GM03348 (cell line): ENCODE data around the gene SLC16A4.

ENCODE experiments used
- DNase-seq: peaks from one replicate; pipeline ENCODE4 v3.0.0; 2012; ENCODE audit warnings: low spot score

Gene SLC16A4

GRCh38 chr1:110356379-110356778 is 34.4 kb downstream of the SLC16A4 start:
- DNase-seq, result no peak

GRCh38 chr1:110355321-110355720 is 35.5 kb downstream of the SLC16A4 start:
- DNase-seq, result no peak

- no peak for DNase-seq
Measured at GRCh38 chr1:110350360-110350759, 40.5 kb downstream of the SLC16A4 start.

GRCh38 chr1:110348771-110349170 is 42.1 kb downstream of the SLC16A4 start:
- DNase-seq, result no peak

GRCh38 chr1:110348050-110348449 is 42.8 kb downstream of the SLC16A4 start:
- no peak for DNase-seq

- no peak for DNase-seq
Measured at GRCh38 chr1:110347182-110347893, 43.5 kb downstream of the SLC16A4 start.

GRCh38 chr1:110346690-110347089 is 44.1 kb downstream of the SLC16A4 start:
- no peak for DNase-seq

- DNase-seq, result no peak
Measured at GRCh38 chr1:110345480-110345879, 45.3 kb downstream of the SLC16A4 start.

- no peak for DNase-seq
Measured at GRCh38 chr1:110344152-110344551, 46.7 kb downstream of the SLC16A4 start.

- DNase-seq, result no peak
Measured at GRCh38 chr1:110343249-110343648, 47.6 kb downstream of the SLC16A4 start.

- no peak for DNase-seq
Measured at GRCh38 chr1:110341872-110342331, 48.9 kb downstream of the SLC16A4 start.

- no peak for DNase-seq
Measured at GRCh38 chr1:110341146-110341871, 49.5 kb downstream of the SLC16A4 start.

GRCh38 chr1:110340207-110340468 is 50.7 kb downstream of the SLC16A4 start:
- no peak for DNase-seq

- DNase-seq, result peak; percentile 69
Measured at GRCh38 chr1:110339407-110340206, 51.2 kb downstream of the SLC16A4 start.

- peak; percentile 97 for DNase-seq
Measured at GRCh38 chr1:110338886-110339406, 51.9 kb downstream of the SLC16A4 start, which contains the start of gene RBM15. TSS of gene RBM15 (plus strand) at chr1:110339377. CDS start at chr1:110339406, 29 bp downstream.

- DNase-seq, result peak; percentile 97
Measured at GRCh38 chr1:110338309-110338885, 52.4 kb downstream of the SLC16A4 start.

- DNase-seq, result peak; percentile 14
Measured at GRCh38 chr1:110337704-110338308, 53.0 kb downstream of the SLC16A4 start.

GRCh38 chr1:110336300-110337039 is 54.4 kb downstream of the SLC16A4 start:
- no peak for DNase-seq

GRCh38 chr1:110335265-110335664 is 55.6 kb downstream of the SLC16A4 start:
- DNase-seq, result no peak

GRCh38 chr1:110328700-110329099 is 62.1 kb downstream of the SLC16A4 start:
- no peak for DNase-seq

GRCh38 chr1:110328274-110328673 is 62.6 kb downstream of the SLC16A4 start:
- DNase-seq, result no peak
